Endothelial cell of umbilical vein (primary cell): ENCODE data around the gene MARK4. TPM values are rescaled to one million over a fixed set of nuclear protein-coding genes. Genes with fewer than 3 reads are reported as not detected.

ENCODE experiments used
- BruUV-seq: library from RNA; stranded (reverse); fragments of 400-500 nt; replicated peaks from 2 replicates; lab custom pipeline; 2021; lab: Mats Ljungman, UMichigan
- CTCF ChIA-PET: fragments of 300-600, 350-600 bp; sonication (Branson Sonifier 250); formaldehyde crosslinking; loops from one replicate; lab custom pipeline; 2021; ENCODE audit warnings: antibody characterized with exemption, inconsistent platforms; lab: Charles Lee
- POLR2A ChIA-PET: fragments of 300-600, 350-600 bp; sonication (Branson Sonifier 250); formaldehyde crosslinking; loops from one replicate; lab custom pipeline; 2021; ENCODE audit warnings: antibody characterized with exemption, inconsistent platforms; lab: Charles Lee
- DNase-seq: peaks from one replicate; pipeline ENCODE4 v3.0.0-alpha.2; 2011; ENCODE audit warnings: low read depth, low spot score
- FAIRE-seq: peaks from 2 replicates; lab custom pipeline; 2011; peaks lifted over from hg19 to GRCh38; lab: Jason Lieb, UNC
- H2AFZ ChIP-seq: 2 replicates; pipeline ENCODE4 v1.6.0; 2012; ENCODE audit warnings: low read depth, low read length, control low read depth, inconsistent platforms
- H3K27ac ChIP-seq: 2 replicates; pipeline ENCODE4 v1.5.1; 2011; ENCODE audit warnings: low read depth, mild to moderate bottlenecking, control low read depth, low read length, moderate library complexity; ENCODE audit not compliant: insufficient read depth
- H3K27me3 ChIP-seq, 2 experiments: 2 replicates each; pipeline versions ENCODE4 v1.6.0 to v1.6.1; 2011; ENCODE audit warnings: low read length in 2 of 2, mixed read lengths in 1 of 2; ENCODE audit not compliant: control insufficient read depth in 2 of 2, insufficient read depth in 2 of 2
- H3K36me3 ChIP-seq, 2 experiments: 2 replicates in 1 of 2; 3 replicates in 1 of 2; pipeline ENCODE4 v1.5.1; 2011; ENCODE audit warnings: low read length in 2 of 2, mild to moderate bottlenecking in 1 of 2, moderate library complexity in 1 of 2; ENCODE audit not compliant: control insufficient read depth in 2 of 2, insufficient read depth in 2 of 2; ENCODE audit errors: extremely low read depth in 1 of 2
- H3K4me1 ChIP-seq: 3 replicates; pipeline ENCODE4 v1.5.1; 2011; ENCODE audit warnings: mild to moderate bottlenecking, low read length; ENCODE audit not compliant: control insufficient read depth, insufficient read depth; ENCODE audit errors: extremely low read depth
- H3K4me2 ChIP-seq: 2 replicates; pipeline ENCODE4 v1.6.1; 2011; ENCODE audit warnings: low read length, control low read depth, mixed read lengths; ENCODE audit not compliant: insufficient read depth
- H3K4me3 ChIP-seq, 3 experiments: fragments of 200-600 bp in 1 of 3; sonication (generic), shearing (Covaris generic) in 1 of 3; replicated peaks in 1 of 3; 2 replicates each; pipeline ENCODE4 v1.5.1; 2011 to 2016; ENCODE audit warnings: control low read depth in 3 of 3, low read length in 3 of 3, mild to moderate bottlenecking in 2 of 3, inconsistent platforms in 1 of 3, low read depth in 1 of 3, moderate library complexity in 1 of 3; ENCODE audit not compliant: insufficient read depth in 1 of 3
- H3K79me2 ChIP-seq: 2 replicates; pipeline ENCODE4 v1.6.0; 2012; ENCODE audit warnings: low read length, inconsistent platforms; ENCODE audit not compliant: control insufficient read depth, insufficient read depth
- H3K9ac ChIP-seq: replicated peaks from 2 replicates; pipeline ENCODE3; 2011; ENCODE audit warnings: low read length, control low read depth; ENCODE audit not compliant: insufficient read depth; ENCODE audit errors: extremely low read depth
- H3K9me1 ChIP-seq: replicated peaks from 3 replicates; pipeline ENCODE4 v1.6.0; 2011; ENCODE audit warnings: mild to moderate bottlenecking, low read length; ENCODE audit not compliant: control insufficient read depth, insufficient read depth; ENCODE audit errors: extremely low read depth
- H3K9me3 ChIP-seq: replicated peaks from 2 replicates; pipeline ENCODE4 v1.5.1; 2012; ENCODE audit warnings: low read length, inconsistent platforms; ENCODE audit not compliant: control insufficient read depth, insufficient read depth
- H4K20me1 ChIP-seq: replicated peaks from 2 replicates; pipeline ENCODE3; 2011; ENCODE audit warnings: mild to moderate bottlenecking, low read length; ENCODE audit not compliant: control insufficient read depth, insufficient read depth; ENCODE audit errors: extremely low read depth
- GATA2 ChIP-seq: IDR thresholded peaks from 2 replicates; pipeline ENCODE4 v1.7.0; 2011; ENCODE audit warnings: low read depth, mild to moderate bottlenecking, moderate library complexity, mixed read lengths, low read length; ENCODE audit not compliant: insufficient read length, insufficient read depth
- POLR2AphosphoS5 ChIP-seq: IDR thresholded peaks from 2 replicates; pipeline ENCODE4 v1.6.1; 2012; ENCODE audit warnings: low read depth, mild to moderate bottlenecking, control low read depth, low read length, moderate library complexity; ENCODE audit not compliant: insufficient read depth
- dilution Hi-C: fragments of 300-500 bp; cut with MboI; formaldehyde crosslinking; loops from one replicate; pipeline ENCODE4 v1.15.0; 2019; ENCODE audit warnings: low sequenced_read_pairs; ENCODE audit not compliant: extremely low pct_ligation_motif_present
- intact Hi-C: fragments of 100-400 bp; cut with micrococcal nuclease; formaldehyde crosslinking; loops from one replicate; pipeline ENCODE4 v1.10.0; 2022
- polyA plus RNA-seq, 4 experiments: library from polyadenylated mRNA; depleted of rRNA in 3 of 4; stranded (reverse) in 3 of 4; unstranded in 1 of 4; fragments of >200 nt; gene quantifications; 2 replicates each; pipeline versions ENCODE4 v1.2.1 to v1.2.3, GENCODE V29; 2011 to 2012; ENCODE audit warnings: missing spikeins in 1 of 4
- total RNA-seq: library from RNA; stranded (reverse); gene quantifications from 2 replicates; pipeline ENCODE4 v1.2.3, GENCODE V29; 2021
- TF ChIP-seq, protein P1 (sequence below), 2 donors: IDR thresholded peaks; 1 replicate in 1 of 2; 2 replicates in 1 of 2; pipeline ENCODE4 v1.5.1; 2011; ENCODE audit warnings: low read length in 2 of 2, mild to moderate bottlenecking in 2 of 2, moderate library complexity in 2 of 2, control low read depth in 1 of 2, inconsistent platforms in 1 of 2, low read depth in 1 of 2; ENCODE audit not compliant: insufficient read depth in 1 of 2; ENCODE audit errors: extremely low read depth in 1 of 2
- TF ChIP-seq, protein P2 (sequence below): IDR thresholded peaks from 2 replicates; pipeline ENCODE4 v1.6.1; 2011; ENCODE audit not compliant: insufficient read depth, insufficient read length

Gene MARK4
- total and polyA plus RNA-seq, 2 donors (not counting 3 experiments of a cell fraction or from before 2014, with no cell fraction given) = 13.9 to 51.6 TPM

DNA sequence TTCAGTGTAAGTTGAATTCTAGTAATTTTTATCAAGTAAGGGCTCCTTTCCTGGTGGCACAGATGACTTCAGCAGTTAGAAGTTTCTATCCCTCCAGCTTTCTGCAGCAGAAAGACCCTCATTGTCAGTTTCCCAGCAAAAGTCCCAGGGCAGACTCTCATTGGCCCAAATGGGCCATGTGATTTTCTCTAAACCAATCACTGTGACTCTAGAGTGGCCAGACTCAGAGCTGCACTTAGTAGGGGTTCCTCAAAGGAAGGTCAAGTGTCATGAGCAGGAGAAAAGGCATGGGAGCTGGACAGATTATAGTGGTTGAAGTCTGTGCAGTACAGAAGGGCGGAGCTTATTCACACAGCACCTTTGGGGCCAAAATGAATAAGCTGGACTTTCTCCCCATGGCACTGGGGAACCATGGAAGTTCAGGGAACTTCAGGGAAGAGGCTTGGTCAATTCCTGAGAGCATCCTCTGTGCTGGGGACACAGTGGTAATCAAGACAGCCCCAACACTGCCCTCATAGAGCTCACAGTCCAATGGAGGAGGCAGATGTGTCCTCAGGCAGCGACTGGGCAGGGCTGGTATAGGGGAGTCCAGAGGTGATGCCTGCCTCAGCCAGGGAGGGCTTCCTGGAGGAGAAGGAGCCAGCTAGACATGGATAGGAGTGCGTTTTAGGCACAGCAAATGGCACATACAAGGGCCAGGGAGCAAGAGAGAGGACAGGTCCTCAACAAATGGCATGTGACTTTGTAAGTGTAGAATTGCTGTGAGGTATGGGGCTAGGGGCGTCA lies 53.3 kb downstream of the MARK4 start:
- intact Hi-C loops = no loop called here
- H3K9me1 ChIP-seq = no peaks in the 10 kb centered on the region
- no peak overlapping the region for H3K4me3 ChIP-seq
- dilution Hi-C loops = no loop called here
- no peaks in the 10 kb centered on the region for H3K9me3 ChIP-seq
- no TSS peak for BruUV-seq
- H3K4me2 ChIP-seq = no peak overlapping the region
- ChIA-PET POLR2A (no interaction called here), CTCF (no interaction called here)
- H3K79me2 ChIP-seq = no peaks in the 10 kb centered on the region
- peaks cover 0 to 2% of the 10 kb centered on the region in 2 experiments for H3K36me3 ChIP-seq
- peaks cover 0 to 7% of the 10 kb centered on the region in 2 experiments for H3K27me3 ChIP-seq
- no peak overlapping the region for H2AFZ ChIP-seq
- DNase-seq (no peak), FAIRE-seq (no peak)
- H3K9ac ChIP-seq = no peak overlapping the region
- no peaks in the 10 kb centered on the region for H3K4me1 ChIP-seq
- no peaks in the 10 kb centered on the region for H4K20me1 ChIP-seq
- no peak overlapping the region for H3K27ac ChIP-seq
- TF ChIP-seq POLR2AphosphoS5 (peak; percentile 10), GATA2 (no peak)
- TF ChIP-seq, protein P1, sequence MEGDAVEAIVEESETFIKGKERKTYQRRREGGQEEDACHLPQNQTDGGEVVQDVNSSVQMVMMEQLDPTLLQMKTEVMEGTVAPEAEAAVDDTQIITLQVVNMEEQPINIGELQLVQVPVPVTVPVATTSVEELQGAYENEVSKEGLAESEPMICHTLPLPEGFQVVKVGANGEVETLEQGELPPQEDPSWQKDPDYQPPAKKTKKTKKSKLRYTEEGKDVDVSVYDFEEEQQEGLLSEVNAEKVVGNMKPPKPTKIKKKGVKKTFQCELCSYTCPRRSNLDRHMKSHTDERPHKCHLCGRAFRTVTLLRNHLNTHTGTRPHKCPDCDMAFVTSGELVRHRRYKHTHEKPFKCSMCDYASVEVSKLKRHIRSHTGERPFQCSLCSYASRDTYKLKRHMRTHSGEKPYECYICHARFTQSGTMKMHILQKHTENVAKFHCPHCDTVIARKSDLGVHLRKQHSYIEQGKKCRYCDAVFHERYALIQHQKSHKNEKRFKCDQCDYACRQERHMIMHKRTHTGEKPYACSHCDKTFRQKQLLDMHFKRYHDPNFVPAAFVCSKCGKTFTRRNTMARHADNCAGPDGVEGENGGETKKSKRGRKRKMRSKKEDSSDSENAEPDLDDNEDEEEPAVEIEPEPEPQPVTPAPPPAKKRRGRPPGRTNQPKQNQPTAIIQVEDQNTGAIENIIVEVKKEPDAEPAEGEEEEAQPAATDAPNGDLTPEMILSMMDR (IDR thresholded peaks at IDR 0.05; ENCODE audit: extremely low read depth in 1 of 2, insufficient read depth in 1 of 2, low read depth in 1 of 2, low read length in 2 of 2) = no peak

DNA sequence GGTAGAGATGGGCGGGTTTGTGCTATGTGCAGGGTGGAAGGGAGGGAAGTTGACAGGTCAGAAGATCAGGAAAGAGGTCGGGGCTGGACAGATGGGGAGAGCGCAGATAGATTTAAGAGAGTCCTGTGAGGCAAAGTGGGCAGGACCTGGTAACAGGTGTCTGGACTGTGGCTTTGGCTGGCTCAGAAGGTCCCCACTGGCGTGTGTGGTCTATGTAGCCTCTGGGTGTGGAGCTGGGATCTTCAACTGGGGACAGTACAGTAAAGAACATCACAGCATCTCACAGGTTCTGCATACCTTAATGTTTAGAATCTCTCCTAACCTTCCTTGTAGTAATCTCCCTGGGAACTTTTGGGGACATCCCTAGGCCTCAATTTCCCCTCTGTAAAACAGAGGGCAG lies 53.9 kb downstream of the MARK4 start:
- no peak overlapping the region for H3K9ac ChIP-seq
- no peak overlapping the region for H2AFZ ChIP-seq
- FAIRE-seq (no peak), DNase-seq (no peak)
- H3K27me3 ChIP-seq = peaks cover 0 to 7% of the 10 kb centered on the region in 2 experiments
- TF ChIP-seq, protein P2, sequence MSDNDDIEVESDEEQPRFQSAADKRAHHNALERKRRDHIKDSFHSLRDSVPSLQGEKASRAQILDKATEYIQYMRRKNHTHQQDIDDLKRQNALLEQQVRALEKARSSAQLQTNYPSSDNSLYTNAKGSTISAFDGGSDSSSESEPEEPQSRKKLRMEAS = no peak
- dilution Hi-C loops (no loop called here), intact Hi-C loops (no loop called here)
- H3K79me2 ChIP-seq = no peaks in the 10 kb centered on the region
- H4K20me1 ChIP-seq = no peaks in the 10 kb centered on the region
- no TSS peak for BruUV-seq
- H3K9me3 ChIP-seq = no peaks in the 10 kb centered on the region
- no peaks in the 10 kb centered on the region for H3K4me1 ChIP-seq
- H3K4me3 ChIP-seq = no peak overlapping the region
- no peak overlapping the region for H3K27ac ChIP-seq
- POLR2A ChIA-PET = no interaction called here
- CTCF ChIA-PET = no interaction called here
- H3K36me3 ChIP-seq = no peaks in the 10 kb centered on the region
- no peak overlapping the region for H3K4me2 ChIP-seq
- no peaks in the 10 kb centered on the region for H3K9me1 ChIP-seq
